A549 treated with AZD2906 at 1 μM for 4 hours (cell line): ENCODE results near the gene TRNT1. TPM values are rescaled to one million over a fixed set of nuclear protein-coding genes. Genes with fewer than 3 reads are reported as not detected.

ENCODE experiments used
- total RNA-seq: library from RNA; stranded (reverse); fragments of 200-300 nt; extraction: Qiagen RNA extraction; gene quantifications from 5 replicates; pipeline ENCODE4 v1.2.3, GENCODE V29; 2022

Gene TRNT1
- 24.3 to 31.4 TPM (median 27.3 TPM) in 5 replicates for total RNA-seq

DNA sequence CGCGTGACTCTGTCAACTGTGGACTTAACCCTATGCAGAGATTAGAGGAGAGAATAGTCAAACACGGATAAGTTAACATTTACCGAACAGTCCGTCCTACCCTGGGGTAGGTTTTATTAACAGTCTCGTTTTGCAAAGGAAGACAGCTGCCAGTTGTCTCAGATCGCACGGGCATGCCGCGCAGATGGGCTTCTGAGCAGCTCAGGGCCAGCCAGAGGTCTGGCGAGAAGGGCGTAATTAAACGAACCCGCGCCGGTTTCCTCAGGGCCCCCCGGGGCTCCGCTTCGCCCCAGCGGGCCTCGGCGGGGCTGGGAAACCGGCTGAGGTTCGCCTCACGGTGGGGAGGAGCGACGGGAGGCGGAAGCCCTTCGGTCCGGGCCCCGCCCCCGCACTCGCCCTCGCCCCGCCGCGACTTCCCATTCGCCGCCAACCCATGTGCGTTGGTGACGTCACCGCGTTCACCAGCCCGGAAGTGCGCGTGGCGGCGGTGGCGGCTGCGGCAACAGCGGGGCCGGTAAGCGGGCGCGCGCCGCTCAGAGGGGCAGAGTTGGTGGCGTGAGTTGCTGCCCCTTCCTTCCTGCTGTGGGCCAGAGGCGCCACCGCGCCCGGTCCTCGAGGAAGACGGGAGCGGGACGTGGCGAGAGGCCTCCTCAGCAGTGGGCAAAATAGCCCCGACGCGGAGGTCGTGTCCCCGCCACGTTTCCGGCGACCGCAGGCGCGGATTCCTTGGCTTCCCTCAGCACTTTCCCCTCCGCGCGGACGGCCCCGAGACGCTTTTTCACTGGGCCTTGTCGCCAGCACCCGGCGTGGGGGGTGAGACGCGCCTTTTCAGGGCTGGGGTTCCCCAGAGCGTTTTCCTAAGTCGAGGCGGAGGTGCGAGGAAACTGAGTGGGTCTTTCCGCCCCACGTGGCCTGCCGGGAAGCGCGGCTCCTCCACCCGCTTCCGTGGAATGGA lies at the start of gene TRNT1:
Gene TRNT1 (plus strand): TSS at position 464 of the 955 bp plus-strand sequence. CDS start 2,101 bp downstream, outside the sequence.

GRCh38 chr3:3110299-3110630 lies 16.5 kb upstream of the TRNT1 start, which contains the start of gene IL5RA:
TSS of gene IL5RA (minus strand) at chr3:3110374. CDS start at chr3:3104984, 5,390 bp downstream.

DNA sequence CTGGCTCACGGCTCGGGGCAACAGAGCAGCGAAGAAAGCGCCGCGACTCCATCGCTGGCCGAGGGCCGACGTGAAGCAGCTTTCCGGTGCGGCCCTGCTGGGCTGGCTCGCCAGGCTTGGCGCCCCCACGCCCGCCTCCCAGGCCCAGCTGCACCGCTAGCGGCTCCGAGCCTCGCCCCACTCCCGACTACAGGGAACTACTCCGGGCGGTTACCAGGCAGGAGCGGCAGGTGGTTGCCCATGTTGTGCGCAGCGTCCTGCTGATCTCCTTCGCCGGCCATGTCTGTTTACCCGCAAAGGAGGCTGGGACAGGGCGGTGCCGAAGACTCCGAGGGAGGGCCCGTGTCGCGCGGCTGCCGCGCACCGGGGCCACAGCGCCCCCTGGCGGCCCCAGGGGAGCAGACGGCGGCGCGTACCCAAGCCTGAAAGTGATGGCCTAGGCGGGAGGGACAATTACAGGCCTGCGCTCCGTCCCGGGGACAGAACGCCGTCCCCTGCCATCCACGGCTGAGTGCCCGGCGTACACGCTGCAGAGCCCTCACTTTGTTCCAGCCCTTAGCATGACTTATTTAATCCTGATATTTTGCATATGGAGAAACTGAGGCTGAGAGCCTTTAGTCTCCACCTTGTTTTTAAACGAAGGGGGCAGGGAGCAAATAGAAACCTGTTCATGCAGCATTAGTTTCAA lies 52.8 kb downstream of the TRNT1 start, which contains the start of gene CRBN:
Gene CRBN (minus strand): TSS at position 285 of the 688 bp plus-strand sequence. CDS start 4 bp downstream, at position 281.

Other genes with a start within 250 kb of the TRNT1 start
- gene IL5RA, start 16.6 kb upstream of the TRNT1 start, total RNA-seq = not detected in 5 replicates
- 22.4 to 33.3 TPM (median 25.9 TPM) in 5 replicates for gene CRBN, start 52.8 kb downstream of the TRNT1 start, total RNA-seq